GM15510 (cell line): Measurements from ENCODE around the gene CBLIF.

ENCODE experiments used
- POLR2A ChIP-seq: IDR thresholded peaks from 3 replicates; pipeline ENCODE4 v1.6.1; 2011; ENCODE audit warnings: borderline replicate concordance; ENCODE audit not compliant: insufficient read length; ENCODE audit errors: extremely low read depth

Gene CBLIF

GRCh38 chr11:59845399-59845798, at the start of gene CBLIF:
CBLIF (minus strand) TSS chr11:59845499; CDS start chr11:59845453, 46 bp downstream.
- TF ChIP-seq POLR2A, result no peak

- TF ChIP-seq POLR2A, result no peak
These were observed 49.3 kb upstream of the CBLIF start for GRCh38 chr11:59894616-59895015.

GRCh38 chr11:59891781-59892181, 46.5 kb upstream of the CBLIF start:
- TF ChIP-seq POLR2A, result no peak

GRCh38 chr11:59883597-59883996, 38.3 kb upstream of the CBLIF start:
- no peak for TF ChIP-seq POLR2A

- TF ChIP-seq POLR2A, result no peak
These were observed 34.3 kb upstream of the CBLIF start for GRCh38 chr11:59879567-59879966.

- TF ChIP-seq POLR2A, result no peak
These were observed 33.3 kb upstream of the CBLIF start, which contains the start of gene OOSP3 for GRCh38 chr11:59878575-59878974. OOSP3 (plus strand) TSS chr11:59878782; CDS start chr11:59878809, 27 bp downstream.

- TF ChIP-seq POLR2A, result no peak
These were observed 32.5 kb upstream of the CBLIF start for GRCh38 chr11:59877784-59878183.

DNA sequence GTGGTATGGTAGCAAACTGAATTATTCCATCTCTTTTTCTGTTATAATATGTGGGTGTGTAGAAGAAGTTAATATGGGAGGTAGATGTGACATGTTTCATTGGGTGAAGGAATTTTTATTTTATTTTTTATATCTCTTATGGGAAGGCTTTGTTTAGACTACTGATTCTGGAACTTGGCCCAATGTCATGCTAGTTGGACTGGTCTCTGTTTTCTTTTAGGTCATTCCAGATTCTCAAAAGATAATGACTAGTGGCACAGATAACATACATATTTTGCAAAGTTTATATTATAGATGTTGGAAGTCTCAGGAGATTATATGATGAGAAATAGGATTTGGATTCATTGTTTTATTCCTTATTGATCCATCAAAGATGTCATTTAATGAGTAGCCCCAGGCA, 32.0 kb upstream of the CBLIF start:
- no peak for TF ChIP-seq POLR2A

- TF ChIP-seq POLR2A, result no peak
These were observed 30.7 kb upstream of the CBLIF start for GRCh38 chr11:59875856-59876519.

DNA sequence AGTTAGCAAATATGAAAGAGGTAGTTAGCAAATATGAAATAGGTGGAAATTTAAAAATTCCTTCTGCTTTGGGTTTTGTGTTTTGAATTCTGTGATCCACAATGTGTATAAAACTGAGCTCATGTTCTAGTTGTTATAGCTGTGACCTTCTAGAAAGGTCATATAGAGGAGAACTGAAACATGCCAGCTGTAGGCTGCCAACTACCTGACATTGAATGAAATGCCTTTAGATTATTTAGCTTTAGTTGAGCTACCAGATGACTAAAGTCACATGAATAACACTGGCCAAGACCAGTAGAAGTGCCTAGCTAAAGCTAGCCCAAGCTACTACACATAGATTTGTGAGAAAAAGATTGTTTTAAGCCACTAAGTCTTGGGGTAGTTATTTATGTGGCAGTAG, 26.8 kb upstream of the CBLIF start:
- no peak for TF ChIP-seq POLR2A

DNA sequence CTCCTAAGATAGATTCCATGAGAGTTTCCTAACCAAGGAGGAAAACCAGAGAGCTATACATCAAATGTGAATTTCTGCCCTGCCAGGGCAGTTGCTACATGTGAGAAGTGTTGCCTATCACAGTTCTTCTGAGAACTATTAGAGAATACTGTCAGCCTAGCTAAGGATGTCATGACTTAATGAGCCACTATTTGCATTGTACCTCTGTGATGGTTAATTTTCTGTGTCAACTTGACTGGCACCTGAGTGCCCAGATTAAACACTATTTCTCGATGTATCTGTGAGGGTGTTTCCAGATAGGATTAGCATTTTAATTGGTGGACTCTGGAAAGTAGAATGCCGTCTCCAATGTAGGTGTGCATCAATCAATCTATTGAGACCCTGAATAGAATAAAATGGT, 22.6 kb upstream of the CBLIF start:
- no peak for TF ChIP-seq POLR2A

DNA sequence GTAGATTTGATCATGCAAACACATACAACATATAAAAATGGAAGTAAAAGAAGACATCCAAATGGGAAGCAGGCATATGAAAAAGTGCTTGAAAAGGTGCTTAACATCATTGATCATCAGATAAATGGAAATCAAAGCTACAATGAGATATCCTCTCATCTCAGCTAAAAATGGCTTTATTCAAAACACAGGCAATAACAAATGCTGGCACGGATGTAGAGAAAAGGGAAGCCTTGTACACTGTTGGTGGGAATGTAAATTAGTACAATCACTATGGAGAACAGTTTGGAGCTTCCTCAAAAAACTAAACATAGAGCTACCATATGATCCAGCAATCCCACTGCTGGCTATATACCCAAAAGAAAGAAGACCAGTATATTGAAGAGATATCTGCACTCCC, 21.5 kb upstream of the CBLIF start:
- no peak for TF ChIP-seq POLR2A

DNA sequence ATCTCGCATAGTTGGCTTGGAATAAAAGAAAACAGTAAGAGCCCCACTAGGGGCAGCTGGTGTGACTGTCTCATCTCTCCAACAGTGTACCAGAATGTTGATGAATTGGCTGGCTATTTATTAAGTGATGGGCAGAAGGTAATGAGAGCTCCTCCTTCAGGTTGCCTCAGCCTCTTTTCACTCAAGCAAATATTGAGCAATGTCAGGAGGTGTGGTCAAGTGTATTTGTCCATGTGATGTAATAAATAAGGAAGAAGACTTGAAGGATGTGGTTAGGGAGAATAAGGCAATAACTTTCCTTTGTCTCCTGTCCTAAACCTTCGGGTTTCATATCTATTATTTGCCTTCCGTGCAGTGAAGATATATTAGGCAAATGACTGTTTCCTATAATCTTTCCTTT, 21.1 kb upstream of the CBLIF start, which contains the start of gene TCN1:
Gene TCN1, minus strand, starts transcription at position 91 of the 400 bp plus-strand sequence. Its CDS starts 17 bp downstream, at position 74.
- TF ChIP-seq POLR2A, result no peak

- TF ChIP-seq POLR2A, result no peak
These were observed 19.7 kb upstream of the CBLIF start for GRCh38 chr11:59865031-59865430.

DNA sequence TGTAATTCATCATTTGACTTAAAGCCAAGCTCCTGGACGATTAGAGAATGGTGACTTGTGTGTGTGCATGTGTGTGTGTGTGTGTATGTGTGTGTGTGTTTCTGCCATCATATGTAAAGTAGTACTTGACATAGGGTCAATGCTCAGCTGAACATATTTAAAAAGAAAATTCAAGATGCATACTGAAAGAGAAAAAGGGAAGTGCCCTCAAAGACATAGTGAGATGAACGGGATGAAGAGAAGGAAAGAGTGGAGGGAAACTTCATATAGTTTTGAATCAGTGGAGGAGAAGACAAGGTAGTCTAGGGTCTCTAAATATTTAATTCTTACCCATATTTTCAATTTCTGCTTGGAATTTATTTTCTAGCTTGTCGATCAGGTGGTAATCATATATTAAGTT, 17.0 kb upstream of the CBLIF start:
- TF ChIP-seq POLR2A, result no peak

- no peak for TF ChIP-seq POLR2A
These were observed 14.4 kb upstream of the CBLIF start for GRCh38 chr11:59859673-59860072.
